ENCODE data around the gene INPP5J. TPM values are rescaled to one million over a fixed set of nuclear protein-coding genes. Genes with fewer than 3 reads are reported as not detected.

The INPP5J gene
- total and polyA plus RNA-seq, 9 of the 15 experiments (the other 6 are each of a cell fraction or from before 2014, with no cell fraction given): 0.10 to 6.3 (median 4.8) TPM

DNA sequence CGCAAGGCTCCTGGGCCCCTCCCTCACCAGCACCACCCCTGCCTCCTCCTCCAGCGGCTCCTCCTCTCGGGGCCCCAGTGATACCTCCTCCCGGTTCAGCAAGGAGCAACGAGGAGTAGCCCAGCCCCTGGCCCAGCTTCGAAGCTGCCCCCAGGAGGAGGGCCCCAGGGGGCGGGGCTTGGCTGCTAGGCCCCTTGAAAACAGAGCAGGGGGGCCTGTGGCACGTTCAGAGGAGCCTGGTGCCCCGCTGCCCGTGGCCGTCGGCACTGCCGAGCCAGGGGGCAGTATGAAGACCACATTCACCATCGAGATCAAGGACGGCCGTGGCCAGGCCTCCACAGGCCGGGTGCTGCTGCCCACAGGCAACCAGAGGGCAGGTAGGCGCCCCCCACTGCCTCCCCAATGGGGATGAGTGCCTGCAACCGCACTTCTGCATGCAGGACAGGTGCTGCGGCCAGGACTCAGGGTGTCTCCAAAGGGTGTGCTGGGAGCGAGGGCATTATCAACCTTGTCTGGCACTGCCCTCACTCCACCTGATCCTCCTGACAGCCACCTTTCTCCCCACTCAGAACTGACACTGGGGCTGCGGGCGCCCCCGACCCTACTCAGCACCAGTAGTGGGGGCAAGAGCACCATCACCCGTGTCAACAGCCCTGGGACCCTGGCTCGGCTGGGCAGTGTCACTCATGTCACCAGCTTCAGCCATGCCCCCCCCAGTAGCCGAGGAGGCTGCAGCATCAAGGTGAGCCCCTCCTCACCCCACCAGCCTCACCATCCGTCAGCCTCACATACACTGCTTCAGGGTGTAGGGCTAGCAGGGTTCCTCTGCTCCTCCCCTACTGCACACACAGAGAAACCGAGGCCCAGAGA lies 31.4 kb upstream of the INPP5J start (continued):
- TF ChIP-seq SAFB2 (IDR thresholded peaks at IDR 0.05; ENCODE audit: borderline replicate concordance, low read depth, low read length, severe bottlenecking): no peak
- no peak for TF ChIP-seq MEIS2 (IDR thresholded peaks at IDR 0.05; ENCODE audit: partially characterized antibody)
- TF ChIP-seq TEAD2 (tag; IDR thresholded peaks at IDR 0.05): no peak
- TF ChIP-seq ETS1 (conservative IDR thresholded peaks at IDR 0.05; ENCODE audit: control insufficient read depth, low read depth, low read length): no peak
- no peak for TF ChIP-seq ZNF23 (CRISPR knock-in tag; IDR thresholded peaks at IDR 0.05)
- TF ChIP-seq RHOXF2B (CRISPR knock-in tag; conservative IDR thresholded peaks at IDR 0.05): no peak
- TF ChIP-seq ZNF140 (CRISPR knock-in tag; IDR thresholded peaks at IDR 0.05): no peak
- no peak for TF ChIP-seq ZBTB40 (IDR thresholded peaks at IDR 0.05)
- no peak for TF ChIP-seq ZBTB40 (CRISPR knock-in tag; IDR thresholded peaks at IDR 0.05)
- TF ChIP-seq FOXA3 (CRISPR knock-in tag; conservative IDR thresholded peaks at IDR 0.05 in 1 of 2, IDR thresholded peaks at IDR 0.05 in 1 of 2): no peak
- 0 out of 2 replicates have a peak, but pooled peaks have one; percentile 35 for TF ChIP-seq POLR2G (IDR thresholded peaks at IDR 0.05; ENCODE audit: low read depth, low read length)
- TF ChIP-seq TBL1XR1 (IDR thresholded peaks at IDR 0.05; ENCODE audit: low read length in 2 of 2): no peak
- peak; percentile 16; the same call in 1 of the 2 replicates for TF ChIP-seq RBFOX2 (IDR thresholded peaks at IDR 0.05; ENCODE audit: low read depth, low read length)
